Tibial nerve (tissue), 4 donors: ENCODE measurements around the gene MYRIP. TPM values are rescaled to one million over a fixed set of nuclear protein-coding genes. Genes with fewer than 3 reads are reported as not detected.
A peak's percentile ranks its signal among the peaks of the same experiment; 100 is the strongest.

Source experiments
- DNase-seq, 2 donors: peaks; one replicate each; pipeline ENCODE4 v3.0.0-alpha.2; 2019; ENCODE audit warnings: low spot score in 2 of 2
- H3K27ac ChIP-seq, 4 donors: fragments of 200-600 bp; sonication (generic) in 3 of 4; one replicate each; pipeline ENCODE4 v1.5.1; 2017 to 2019; ENCODE audit warnings: mild to moderate bottlenecking in 1 of 4
- H3K27me3 ChIP-seq, 2 donors: fragments of 200-600 bp; sonication (generic) in 1 of 2; one replicate each; pipeline versions ENCODE4 v1.5.1 to v1.6.0; 2017 to 2019
- H3K36me3 ChIP-seq, 3 donors: fragments of 200-600 bp; sonication (generic); one replicate each; pipeline ENCODE4 v1.5.1; 2018 to 2019
- H3K4me1 ChIP-seq, 4 donors: fragments of 200-600 bp; sonication (generic) in 3 of 4; one replicate each; pipeline ENCODE4 v1.5.1; 2017 to 2019
- H3K4me3 ChIP-seq, 4 donors: fragments of 200-600 bp; sonication (generic) in 3 of 4; one replicate each; pipeline ENCODE4 v1.5.1; 2017 to 2019; ENCODE audit warnings: mild to moderate bottlenecking in 1 of 4, moderate library complexity in 1 of 4
- H3K9me3 ChIP-seq, 4 donors: fragments of 200-600 bp; sonication (generic) in 3 of 4; one replicate each; pipeline ENCODE4 v1.5.1; 2017 to 2019
- CTCF ChIP-seq, 5 experiments: fragments of 200-600 bp in 3 of 5; fragments of 450-650 bp in 2 of 5; sonication (generic) in 3 of 5; IDR thresholded peaks; one replicate each; pipeline ENCODE4 v1.5.1; 2016 to 2019; ENCODE audit warnings: antibody characterized with exemption in 5 of 5, mild to moderate bottlenecking in 3 of 5, moderate library complexity in 2 of 5
- EP300 ChIP-seq, 2 donors: sonication (generic); formaldehyde crosslinking; IDR thresholded peaks; one replicate each; pipeline ENCODE4 v1.6.1; 2017; ENCODE audit warnings: antibody characterized with exemption in 2 of 2, mild to moderate bottlenecking in 1 of 2
- POLR2A ChIP-seq, 2 donors: fragments of 450-650 bp; IDR thresholded peaks; one replicate each; pipeline ENCODE4 v1.6.1; 2017; ENCODE audit warnings: antibody characterized with exemption in 2 of 2, mild to moderate bottlenecking in 2 of 2, moderate library complexity in 2 of 2
- WGBS, 2 donors: methylation state at CpG; one replicate each; pipeline ENCODE4 v1.1.5; 2018; 5-methylcytosine and 5-hydroxymethylcytosine counted together
- total RNA-seq, 4 donors: library from RNA; depleted of rRNA; stranded (reverse); fragments of >200 nt; gene quantifications; one replicate each; pipeline ENCODE4 v1.1.0, GENCODE V29; 2016

MYRIP gene
- total RNA-seq, 4 donors from 2014 or later, result 2.9 to 12.0 (median 9.9) TPM

DNA sequence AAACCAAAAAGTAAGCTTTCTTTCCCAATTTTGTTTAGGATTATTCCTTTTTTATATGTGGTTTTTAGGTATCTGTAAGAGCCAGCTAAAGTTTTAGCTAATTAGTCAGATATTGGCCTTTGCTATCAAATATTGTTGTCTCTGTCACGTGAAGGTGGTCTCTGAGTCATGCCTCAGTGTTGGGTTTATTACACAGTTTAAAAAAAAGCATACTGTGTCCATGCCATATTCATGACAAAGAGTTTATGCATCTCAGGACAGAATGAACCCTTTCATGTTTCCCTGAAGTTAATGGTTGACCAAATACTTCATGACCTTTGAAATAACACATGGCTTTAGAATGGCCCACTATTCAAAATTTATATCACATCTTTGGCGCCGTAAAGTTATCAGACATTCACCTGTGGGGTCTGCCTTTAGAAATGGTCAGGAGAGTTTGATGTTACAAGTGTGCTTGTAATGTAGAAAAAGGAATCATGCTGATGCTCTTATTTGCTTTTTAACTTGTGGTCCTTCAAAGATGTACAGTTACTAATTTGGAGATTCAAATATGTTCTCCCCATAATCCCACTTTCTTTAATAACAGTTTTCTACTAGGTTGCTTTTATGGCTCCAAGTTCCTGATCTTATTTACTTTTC, 101.5 kb downstream of the MYRIP start:
- Histone ChIP-seq H3K4me3 (no peak overlapping the region), H3K4me1 (peaks cover 0 to 25% (median 4%) of the 10 kb centered on the region in 4 donors), H3K9me3 (no peaks in the 10 kb centered on the region), H3K36me3 (no peaks in the 10 kb centered on the region), H3K27me3 (no peaks in the 10 kb centered on the region), H3K27ac (peak overlapping the region in 2 of 4 donors; percentile 4 to 48)
- TF ChIP-seq CTCF (IDR thresholded peaks at IDR 0.05), result no peak
- TF ChIP-seq POLR2A (IDR thresholded peaks at IDR 0.05), result no peak
- TF ChIP-seq EP300 (IDR thresholded peaks at IDR 0.05), result no peak
- 46 to 55% methylated on average over 3 of the region's 3 CpGs for WGBS, 2 donors
- no peak for DNase-seq

GRCh38 chr3:39911465-39912309, 102.3 kb downstream of the MYRIP start:
- no peak for TF ChIP-seq POLR2A (IDR thresholded peaks at IDR 0.05)
- TF ChIP-seq EP300 (IDR thresholded peaks at IDR 0.05), result peak in 1 of 2 donors; percentile 48
- peaks cover 0 to 25% (median 4%) of the 10 kb centered on the region in 4 donors for H3K4me1 ChIP-seq
- no peaks in the 10 kb centered on the region for H3K27me3 ChIP-seq
- no peaks in the 10 kb centered on the region for H3K9me3 ChIP-seq
- DNase-seq, result no peak
- 34 to 43% methylated on average over 3 of the region's 3 CpGs for WGBS, 2 donors
- no peak overlapping the region for H3K4me3 ChIP-seq
- peak overlapping the region in 2 of 4 donors; percentile 4 to 48 for H3K27ac ChIP-seq
- no peaks in the 10 kb centered on the region for H3K36me3 ChIP-seq

DNA sequence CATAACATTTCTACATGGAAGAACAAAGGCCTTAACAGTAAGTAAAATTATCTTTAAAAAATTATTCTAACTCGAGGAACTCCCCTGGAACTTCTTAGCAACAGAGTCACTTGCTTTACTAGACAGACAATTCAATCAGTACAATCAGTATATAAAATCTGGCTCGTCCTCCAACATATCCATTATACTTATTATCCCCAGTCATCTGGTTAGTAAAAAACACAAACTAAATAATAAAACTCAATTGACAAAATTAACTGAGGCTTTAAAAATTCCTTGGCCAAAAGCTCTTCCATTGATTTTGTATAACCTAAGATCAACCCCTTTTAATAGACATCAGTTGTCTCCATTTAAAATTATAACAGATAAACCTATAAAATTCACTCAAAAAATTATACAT, 105.6 kb downstream of the MYRIP start:
- 67 to 79% methylated on average over 2 of the region's 2 CpGs for WGBS, 2 donors
- DNase-seq, result no peak
- peaks cover 0 to 18% (median 4%) of the 10 kb centered on the region in 4 donors for H3K4me1 ChIP-seq
- TF ChIP-seq EP300 (IDR thresholded peaks at IDR 0.05) (no peak), POLR2A (IDR thresholded peaks at IDR 0.05) (no peak), CTCF (IDR thresholded peaks at IDR 0.05) (no peak)
- H3K27me3 ChIP-seq, result no peaks in the 10 kb centered on the region
- H3K36me3 ChIP-seq, result no peaks in the 10 kb centered on the region
- no peak overlapping the region for H3K4me3 ChIP-seq
- no peaks in the 10 kb centered on the region for H3K9me3 ChIP-seq
- no peak overlapping the region for H3K27ac ChIP-seq

DNA sequence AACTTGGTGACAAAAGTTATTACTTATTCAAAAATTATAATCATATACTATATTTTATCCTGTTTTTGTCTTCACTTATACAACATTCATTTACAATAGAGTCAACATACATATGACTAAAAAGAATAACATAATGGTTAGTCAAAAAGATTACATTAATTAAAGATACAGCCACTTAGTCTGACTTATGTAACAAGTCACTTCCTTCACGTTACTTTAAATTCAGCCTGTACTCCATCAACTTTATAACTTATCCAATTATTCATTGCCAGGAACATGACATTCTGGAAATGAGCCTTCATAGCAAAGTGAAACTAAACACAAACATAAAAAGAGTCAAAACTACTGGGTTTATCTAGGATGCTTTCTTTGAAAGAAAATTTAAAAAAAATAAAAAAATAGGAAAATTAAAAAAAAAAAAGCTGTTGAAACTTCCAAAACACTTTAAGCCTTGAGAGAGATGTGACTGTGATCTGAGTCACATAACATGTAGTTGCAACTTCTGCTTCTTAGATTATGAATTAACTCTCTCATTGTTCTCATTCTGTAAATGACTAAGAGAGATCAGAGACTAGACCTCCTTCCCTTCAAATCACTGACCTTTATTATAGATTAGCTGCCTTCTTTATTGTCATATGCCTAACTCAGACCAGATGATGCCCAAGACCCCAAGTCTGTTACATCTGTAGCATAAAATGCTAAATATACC, 107.8 kb downstream of the MYRIP start:
- no peaks in the 10 kb centered on the region for H3K27me3 ChIP-seq
- 25 to 31% methylated on average over 1 of the region's 1 CpG for WGBS, 2 donors
- H3K36me3 ChIP-seq, result no peaks in the 10 kb centered on the region
- H3K4me1 ChIP-seq, result peaks cover 0 to under 1% (median 0%) of the 10 kb centered on the region in 4 donors
- DNase-seq, result no peak
- no peak overlapping the region for H3K27ac ChIP-seq
- H3K4me3 ChIP-seq, result no peak overlapping the region
- TF ChIP-seq EP300 (IDR thresholded peaks at IDR 0.05), result no peak
- TF ChIP-seq POLR2A (IDR thresholded peaks at IDR 0.05), result no peak
- no peak for TF ChIP-seq CTCF (IDR thresholded peaks at IDR 0.05)
- H3K9me3 ChIP-seq, result no peaks in the 10 kb centered on the region

DNA sequence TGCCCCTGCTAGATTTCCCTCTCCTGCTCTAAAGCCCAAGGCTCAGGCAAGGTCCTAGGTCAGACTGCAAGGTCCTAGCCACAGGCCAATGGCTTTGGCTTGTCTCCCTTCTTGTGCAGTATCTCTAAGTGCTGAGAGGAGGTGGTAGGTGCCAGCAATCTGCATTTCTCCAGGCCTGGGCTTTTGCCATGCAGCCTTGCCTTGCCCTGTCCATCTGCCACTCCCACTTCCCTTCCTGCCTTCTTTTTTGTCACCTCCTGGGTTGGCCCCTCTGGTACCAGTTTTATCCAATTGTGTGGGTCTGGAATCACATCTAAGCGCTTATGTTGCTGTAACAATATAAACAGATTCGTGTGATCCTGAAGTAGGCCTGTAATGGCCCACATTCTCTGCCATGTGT, 109.9 kb downstream of the MYRIP start:
- WGBS, 2 donors, result 84 to 92% methylated on average over 2 of the region's 2 CpGs
- no peaks in the 10 kb centered on the region for H3K36me3 ChIP-seq
- H3K4me3 ChIP-seq, result no peak overlapping the region
- no peaks in the 10 kb centered on the region for H3K9me3 ChIP-seq
- H3K27ac ChIP-seq, result no peak overlapping the region
- no peaks in the 10 kb centered on the region for H3K27me3 ChIP-seq
- no peaks in the 10 kb centered on the region for H3K4me1 ChIP-seq
- DNase-seq, result no peak
- TF ChIP-seq EP300 (IDR thresholded peaks at IDR 0.05) (no peak), POLR2A (IDR thresholded peaks at IDR 0.05) (no peak), CTCF (IDR thresholded peaks at IDR 0.05) (no peak)
